ENCODE data around the gene DEPDC5.

- no peak for TF ChIP-seq CTCF (IDR thresholded peaks at IDR 0.05)
- TF ChIP-seq POLR2A (IDR thresholded peaks at IDR 0.05), result no peak
- TF ChIP-seq EP300 (IDR thresholded peaks at IDR 0.05), result no peak
Observed at GRCh38 chr22:31750365-31751284, 3.2 kb upstream of the DEPDC5 start.

All from tibial nerve (tissue), 4 donors.